ENCODE data around the gene RNF212B. TPM values are rescaled to one million over a fixed set of nuclear protein-coding genes. Genes with fewer than 3 reads are reported as not detected.

RNF212B gene
- total and polyA plus RNA-seq, 10 of the 15 experiments (the other 5 are each of a cell fraction or from before 2014, with no cell fraction given): not detected

- no peak for FAIRE-seq
- no peak overlapping the region for H2AFZ ChIP-seq (ENCODE audit: control insufficient read depth, low read depth, low read length)
- H3K4me1 ChIP-seq (ENCODE audit: control insufficient read depth, insufficient read depth, low read length): no peaks in the 10 kb centered on the region
- H4K20me1 ChIP-seq (ENCODE audit: control insufficient read depth, insufficient read depth): no peaks in the 10 kb centered on the region
- H3K27me3 ChIP-seq (replicated peaks in 1 of 2; ENCODE audit: control insufficient read depth in 2 of 2, insufficient read depth in 2 of 2, low read length in 1 of 2): no peaks in the 10 kb centered on the region
- no peak overlapping the region for H3K4me3 ChIP-seq
- no peaks in the 10 kb centered on the region for H3K9me3 ChIP-seq (replicated peaks; ENCODE audit: control insufficient read depth, insufficient read depth, low read length)
- ChIA-PET POLR2A (no interaction called here), SMC1A (ENCODE audit: uncharacterized antibody, unreplicated experiment) (interaction anchor here (1.1 to 1.8 kb wide), 2 partner anchors 10 to 19 kb away, joined by 3 to 6 read pairs; no protein-coding TSS in a partner anchor), CTCF (interaction anchor here (0.8 to 2.0 kb wide), 2 partner anchors 54 to 120 kb away, joined by 3 to 7 read pairs; no protein-coding TSS in a partner anchor), RAD21 (ENCODE audit: unreplicated experiment) (no interaction called here)
- no peak for DNase-seq (ENCODE audit: low read depth, low spot score)
- peak; percentile 76 for ATAC-seq
- no peak overlapping the region for H3K9ac ChIP-seq (ENCODE audit: control insufficient read depth, insufficient read depth, low read length)
- H3K4me2 ChIP-seq (ENCODE audit: control insufficient read depth, insufficient read depth): no peak overlapping the region; the same call in 1 of the 2 replicates
- 0% methylated on average over 1 of the region's 1 CpG for WGBS (ENCODE audit: insufficient coverage, insufficient replicate concordance, low lambda C conversion rate, missing lambda C conversion rate)
- H3K79me2 ChIP-seq (ENCODE audit: control insufficient read depth, insufficient read depth, low read length): no peaks in the 10 kb centered on the region
- no peaks in the 10 kb centered on the region for H3K36me3 ChIP-seq (ENCODE audit: control insufficient read depth in 2 of 2, insufficient read depth in 2 of 2, low read length in 1 of 2)
- intact Hi-C loops (cut with micrococcal nuclease; ENCODE audit: unreplicated experiment) (no loop called here), in situ Hi-C loops (cut with MboI) (no loop called here)
- no TSS peak for BruUV-seq (replicated peaks)
- no peak overlapping the region for H3K27ac ChIP-seq (ENCODE audit: control insufficient read depth, insufficient read depth)
- TF ChIP-seq JUNB (IDR thresholded peaks at IDR 0.05) (0 out of 2 replicates have a peak, but pooled peaks have one; percentile 18), NFXL1 (IDR thresholded peaks at IDR 0.05; ENCODE audit: borderline replicate concordance) (no peak), MYC (IDR thresholded peaks at IDR 0.05; ENCODE audit: insufficient read depth, insufficient read length, insufficient replicate concordance, low read length, severe bottlenecking) (no peak), MYB (IDR thresholded peaks at IDR 0.05; ENCODE audit: borderline replicate concordance, low read depth, low read length) (no peak), ZNF207 (IDR thresholded peaks at IDR 0.05; ENCODE audit: borderline replicate concordance) (no peak), HDGF (IDR thresholded peaks at IDR 0.05) (no peak), DPF2 (IDR thresholded peaks at IDR 0.05) (peak; percentile 86), ZBTB4 (CRISPR knock-in tag; IDR thresholded peaks at IDR 0.05) (no peak), SPI1 (IDR thresholded peaks at IDR 0.05; ENCODE audit: borderline replicate concordance, insufficient read depth, low read depth, low read length) (peak; percentile 91), ATF7 (IDR thresholded peaks at IDR 0.05; ENCODE audit: low read depth) (0 out of 2 replicates have a peak, but pooled peaks have one; percentile 20), MTA2 (IDR thresholded peaks at IDR 0.05; ENCODE audit: low read depth) (peak; percentile 94), EP300 (IDR thresholded peaks at IDR 0.05; ENCODE audit: borderline replicate concordance in 1 of 2, control insufficient read depth in 1 of 2, low read depth in 2 of 2, low read length in 2 of 2) (peak; percentile 78 to 88; a peak in 3 of 4 replicates), CBFB (IDR thresholded peaks at IDR 0.05; ENCODE audit: low read depth) (no peak), BRCA1 (IDR thresholded peaks at IDR 0.05; ENCODE audit: low read depth, low read length) (no peak), EZH2 (IDR thresholded peaks at IDR 0.05; ENCODE audit: borderline replicate concordance, control insufficient read depth, low read depth, low read length) (no peak), ZNF24 (IDR thresholded peaks at IDR 0.05) (peak; percentile 47; the same call in 1 of the 2 replicates), ZNF592 (IDR thresholded peaks at IDR 0.05) (peak; percentile 92; the same call in 1 of the 2 replicates), IKZF2 (IDR thresholded peaks at IDR 0.05) (peak; percentile 72 to 82), STAT3 (IDR thresholded peaks at IDR 0.05; ENCODE audit: low read depth, low read length) (no peak)
These were observed 2.9 kb downstream of the RNF212B start for GRCh38 chr14:23240661-23241060.

Data from GM12878 (cell line).